Measurements from ENCODE around the gene ZNRF1.
A peak's percentile ranks its signal among the peaks of the same experiment; 100 is the strongest.

The ZNRF1 gene

DNA sequence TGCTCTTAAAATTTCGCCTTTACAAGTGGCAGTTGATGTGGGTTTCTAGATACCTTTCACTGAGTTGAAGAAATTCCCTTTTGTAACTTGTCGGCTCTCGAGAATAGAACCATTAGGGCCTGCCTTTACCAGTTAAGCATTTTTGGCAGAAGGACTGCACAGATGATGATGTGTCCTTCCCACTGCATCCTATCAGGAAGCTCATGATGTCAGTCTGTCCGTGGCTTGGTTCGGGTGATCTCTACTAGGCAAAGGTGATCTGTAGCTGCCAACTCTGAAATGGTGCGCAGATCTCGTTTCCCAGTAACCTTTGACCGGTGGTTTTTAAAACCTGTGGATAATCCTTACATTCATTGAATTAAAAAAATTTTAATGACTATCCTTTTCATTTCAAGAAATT lies 49.7 kb downstream of the ZNRF1 start:
- TF ChIP-seq ZNF274 (IDR thresholded peaks at IDR 0.05; ENCODE audit: low read depth, low read length), result no peak
- H3K4me3 ChIP-seq (ENCODE audit: low read length), result no peak overlapping the region

DNA sequence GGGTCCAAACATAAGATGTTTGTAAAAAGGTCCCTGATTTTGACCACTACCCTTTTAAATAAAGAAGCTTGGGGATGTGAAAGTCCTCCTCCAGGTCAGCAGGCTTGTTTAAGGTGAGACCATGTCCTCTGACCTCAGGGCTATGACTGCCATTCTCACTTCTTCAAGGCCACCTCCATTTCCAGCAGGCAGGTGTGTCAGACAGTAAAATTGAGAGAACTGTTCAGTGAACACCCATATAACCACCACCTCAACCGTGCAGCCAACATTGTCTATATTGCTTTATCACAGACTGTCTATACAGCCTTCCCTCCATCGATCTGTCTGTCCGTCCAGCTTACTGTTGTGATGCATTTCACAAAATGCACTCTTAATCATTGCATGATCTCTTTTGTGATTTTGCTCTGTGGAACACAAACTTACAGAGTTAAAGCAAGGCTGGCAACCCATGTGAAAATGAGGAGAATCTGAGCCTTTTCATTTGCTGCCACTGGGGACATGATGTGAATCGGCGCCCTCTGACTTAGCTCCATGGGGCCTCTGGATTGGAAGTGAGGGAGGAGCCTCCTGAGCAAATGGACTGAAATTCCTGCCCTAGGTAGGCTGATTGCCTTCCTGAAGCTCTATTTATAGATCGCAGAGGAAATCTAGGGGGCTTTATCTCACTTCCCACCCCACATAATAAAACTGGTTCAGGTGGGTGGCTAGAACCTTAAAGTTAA lies 53.8 kb downstream of the ZNRF1 start:
- no peak for TF ChIP-seq ZNF274 (IDR thresholded peaks at IDR 0.05; ENCODE audit: low read depth, low read length)
- no peak overlapping the region for H3K4me3 ChIP-seq (ENCODE audit: low read length)

GRCh38 chr16:75053791-75054555 lies 55.1 kb downstream of the ZNRF1 start:
- no peak overlapping the region for H3K4me3 ChIP-seq (ENCODE audit: low read length)
- no peak for TF ChIP-seq ZNF274 (IDR thresholded peaks at IDR 0.05; ENCODE audit: low read depth, low read length)

- TF ChIP-seq ZNF274 (IDR thresholded peaks at IDR 0.05; ENCODE audit: low read depth, low read length), result no peak
- H3K4me3 ChIP-seq (ENCODE audit: low read length), result no peak overlapping the region
These were observed 55.7 kb downstream of the ZNRF1 start for GRCh38 chr16:75054556-75054947.

GRCh38 chr16:75058806-75059205 lies 60.0 kb downstream of the ZNRF1 start:
- no peak for TF ChIP-seq ZNF274 (IDR thresholded peaks at IDR 0.05; ENCODE audit: low read depth, low read length)
- H3K4me3 ChIP-seq (ENCODE audit: low read length), result no peak overlapping the region

- no peak for TF ChIP-seq ZNF274 (IDR thresholded peaks at IDR 0.05; ENCODE audit: low read depth, low read length)
- no peak overlapping the region for H3K4me3 ChIP-seq (ENCODE audit: low read length)
These were observed 60.6 kb downstream of the ZNRF1 start for GRCh38 chr16:75059411-75059810.

DNA sequence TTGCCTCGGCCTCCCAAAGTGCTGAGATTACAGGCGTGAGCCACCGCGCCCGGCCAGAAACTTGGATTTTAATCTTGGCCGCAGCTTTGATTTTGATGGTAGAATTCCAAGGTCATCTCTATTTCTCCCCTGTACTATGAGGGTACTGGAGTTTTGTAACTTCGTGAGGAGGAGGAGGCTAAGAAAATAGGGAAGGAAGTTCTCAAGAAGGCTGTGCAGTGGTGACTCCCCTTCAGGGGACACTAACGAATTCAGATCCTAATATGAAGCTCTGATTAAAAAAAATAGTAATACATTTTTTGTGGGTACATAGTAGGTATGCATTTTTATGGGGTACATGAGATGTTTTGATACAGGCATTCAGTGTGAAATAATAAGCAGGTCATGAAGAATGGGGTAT lies 61.9 kb downstream of the ZNRF1 start:
- no peak for TF ChIP-seq ZNF274 (IDR thresholded peaks at IDR 0.05; ENCODE audit: low read depth, low read length)

DNA sequence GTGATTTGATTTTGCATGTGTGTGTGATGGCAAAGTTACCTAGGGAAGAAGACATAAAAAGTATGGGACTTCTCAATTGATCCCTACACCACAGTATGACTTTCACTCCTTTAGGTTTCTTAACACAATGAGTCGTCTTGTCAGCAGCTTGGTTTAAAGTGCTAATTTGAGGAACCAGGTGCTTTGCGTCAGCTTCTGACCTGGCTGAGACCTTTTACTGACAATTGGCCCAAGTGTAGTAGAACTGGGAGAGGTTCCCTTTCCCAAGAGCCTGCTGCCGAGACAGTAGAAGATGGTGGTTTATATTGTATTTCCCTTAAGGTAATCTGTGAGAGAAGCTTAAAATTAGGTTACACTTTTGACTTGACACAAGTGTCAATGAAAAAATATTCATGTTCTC lies 62.8 kb downstream of the ZNRF1 start:
- TF ChIP-seq ZNF274 (IDR thresholded peaks at IDR 0.05; ENCODE audit: low read depth, low read length), result no peak

More for the DNA sequence above, 61.9 kb downstream of the ZNRF1 start:
- no peak overlapping the region for H3K4me3 ChIP-seq (ENCODE audit: low read length)

DNA sequence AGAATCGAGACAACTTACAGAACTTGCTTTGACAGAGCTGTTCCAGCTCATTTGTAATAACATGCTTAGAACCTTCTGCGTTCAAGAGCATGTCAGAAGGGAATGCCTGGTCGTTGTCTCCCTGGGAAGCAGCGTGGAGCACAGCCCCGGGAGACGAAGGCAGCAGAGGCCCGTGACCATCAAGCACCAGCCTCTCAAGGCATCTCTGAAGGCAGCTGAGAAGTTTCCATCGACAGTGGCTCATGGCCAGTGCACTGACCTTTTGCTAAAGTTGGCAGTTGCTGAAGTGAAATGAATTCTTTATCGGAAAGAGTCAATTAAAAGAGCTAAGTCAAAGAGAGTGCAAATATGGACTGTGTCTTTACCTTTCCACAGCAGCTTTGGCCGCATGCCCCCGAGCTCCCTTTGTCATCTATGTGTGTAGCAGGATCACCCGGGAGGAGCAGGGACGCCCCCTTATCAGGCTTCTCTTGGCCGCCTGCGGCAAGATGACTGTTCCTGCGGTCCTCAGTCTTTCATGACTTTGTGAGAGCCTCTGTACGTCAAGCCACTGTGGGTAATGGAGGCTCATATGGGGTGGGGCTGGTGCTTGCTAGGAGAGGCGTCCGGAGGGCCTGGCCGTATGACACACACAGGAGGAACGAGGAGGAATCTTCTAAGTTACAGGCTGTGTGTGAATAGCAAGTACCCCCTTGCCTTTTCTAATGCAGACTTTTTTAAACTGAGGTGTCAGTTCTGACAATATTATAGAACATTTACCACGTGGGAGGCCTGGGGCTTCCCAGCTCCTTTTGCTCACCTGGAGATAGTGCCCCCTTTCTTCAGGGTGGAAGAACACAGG lies 63.5 kb downstream of the ZNRF1 start:
- TF ChIP-seq ZNF274 (IDR thresholded peaks at IDR 0.05; ENCODE audit: low read depth, low read length), result no peak

More for the DNA sequence above, 62.8 kb downstream of the ZNRF1 start:
- H3K4me3 ChIP-seq (ENCODE audit: low read length), result no peak overlapping the region

GRCh38 chr16:75062976-75063346 lies 64.1 kb downstream of the ZNRF1 start:
- no peak overlapping the region for H3K4me3 ChIP-seq (ENCODE audit: low read length)
- no peak for TF ChIP-seq ZNF274 (IDR thresholded peaks at IDR 0.05; ENCODE audit: low read depth, low read length)

More for the DNA sequence above, 63.5 kb downstream of the ZNRF1 start:
- no peak overlapping the region for H3K4me3 ChIP-seq (ENCODE audit: low read length)

DNA sequence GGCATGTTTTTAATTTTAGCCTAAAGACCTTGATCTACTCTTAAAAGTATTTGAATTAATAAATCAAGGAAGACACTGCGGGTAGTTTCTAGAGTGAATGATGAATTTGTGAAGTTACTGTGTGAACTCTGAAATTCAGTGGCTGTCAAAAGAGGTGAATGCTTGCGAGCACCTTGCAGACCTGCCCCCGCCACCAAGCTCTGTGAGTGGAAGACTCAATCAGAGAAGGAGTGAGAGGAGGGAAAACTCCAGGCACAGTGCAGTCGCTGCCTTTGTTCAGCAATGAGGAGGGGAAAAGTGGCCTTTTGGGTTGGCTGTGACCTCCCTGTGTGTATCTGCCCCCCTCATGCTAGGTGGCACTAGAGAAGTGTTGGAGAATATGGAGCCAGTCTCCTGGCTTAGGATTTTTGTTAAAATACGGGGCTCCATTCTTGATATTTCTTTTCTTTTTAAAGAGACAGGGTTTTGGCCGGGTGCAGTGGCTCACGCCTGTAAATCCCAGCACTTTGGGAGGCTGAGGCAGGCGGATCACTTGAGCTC lies 64.8 kb downstream of the ZNRF1 start:
- H3K4me3 ChIP-seq (ENCODE audit: low read length), result no peak overlapping the region
- no peak for TF ChIP-seq ZNF274 (IDR thresholded peaks at IDR 0.05; ENCODE audit: low read depth, low read length)

- peak overlapping the region; percentile 6; the same call in 1 of the 2 replicates for H3K4me3 ChIP-seq (ENCODE audit: low read length)
- TF ChIP-seq ZNF274 (IDR thresholded peaks at IDR 0.05; ENCODE audit: low read depth, low read length), result no peak
These were observed 65.8 kb downstream of the ZNRF1 start for GRCh38 chr16:75064403-75065148.

- H3K4me3 ChIP-seq (ENCODE audit: low read length), result no peak overlapping the region
- no peak for TF ChIP-seq ZNF274 (IDR thresholded peaks at IDR 0.05; ENCODE audit: low read depth, low read length)
These were observed 66.3 kb downstream of the ZNRF1 start for GRCh38 chr16:75065149-75065505.
